OCI-LY7 (cell line): ENCODE data around the gene TAF5. TPM values are rescaled to one million over a fixed set of nuclear protein-coding genes. Genes with fewer than 3 reads are reported as not detected.

Experiments used
- BruUV-seq: library from RNA; stranded (reverse); fragments of 400-500 nt; replicated peaks from 2 replicates; lab custom pipeline; 2021; lab: Mats Ljungman, UMichigan
- CTCF ChIA-PET: fragments of 300-600 bp; sonication (Branson Sonifier 250); formaldehyde crosslinking; loops from one replicate; lab custom pipeline; 2022; ENCODE audit warnings: antibody characterized with exemption; ENCODE audit not compliant: unreplicated experiment; lab: Charles Lee
- POLR2A ChIA-PET: fragments of 300-600 bp; sonication (Branson Sonifier 250); formaldehyde crosslinking; loops from one replicate; lab custom pipeline; 2022; ENCODE audit warnings: antibody characterized with exemption; lab: Charles Lee
- DNase-seq: peaks from one replicate; pipeline ENCODE4 v3.0.0-alpha.2; 2015; ENCODE audit warnings: low spot score
- H2AFZ ChIP-seq: fragments of 200-600 bp; sonication (generic), shearing (Covaris generic); 2 replicates; pipeline ENCODE4 v1.6.1; 2014; ENCODE audit warnings: mild to moderate bottlenecking, antibody characterized with exemption, low read length, moderate library complexity
- H3K27ac ChIP-seq: fragments of 200-600 bp; sonication (generic); 2 replicates; pipeline ENCODE4 v1.5.1; 2014; ENCODE audit warnings: mixed run types, low read depth, mild to moderate bottlenecking, moderate library complexity, low read length, inconsistent platforms; ENCODE audit not compliant: poor library complexity, severe bottlenecking
- H3K36me3 ChIP-seq: fragments of 200-600 bp; sonication (generic); 2 replicates; pipeline ENCODE4 v1.6.1; 2014; ENCODE audit warnings: mild to moderate bottlenecking, antibody characterized with exemption, low read length, moderate library complexity, mixed read lengths; ENCODE audit not compliant: insufficient read depth
- H3K4me1 ChIP-seq: fragments of 200-600 bp; sonication (generic); 2 replicates; pipeline ENCODE4 v1.5.1; 2014; ENCODE audit warnings: mild to moderate bottlenecking, low read length; ENCODE audit not compliant: insufficient read depth, poor library complexity, severe bottlenecking
- H3K4me2 ChIP-seq: fragments of 200-600 bp; sonication (generic); 2 replicates; pipeline ENCODE4 v1.6.1; 2014; ENCODE audit warnings: mild to moderate bottlenecking, low read length
- H3K4me3 ChIP-seq: fragments of 200-600 bp; sonication (generic); 2 replicates; pipeline ENCODE4 v1.5.1; 2014; ENCODE audit warnings: mild to moderate bottlenecking, low read depth, low read length; ENCODE audit not compliant: poor library complexity, severe bottlenecking
- H3K79me2 ChIP-seq: fragments of 200-600 bp; sonication (generic); 2 replicates; pipeline ENCODE4 v1.6.1; 2016; ENCODE audit warnings: low read depth, mild to moderate bottlenecking, low read length, moderate library complexity, mixed read lengths; ENCODE audit not compliant: insufficient read depth
- H3K9me2 ChIP-seq: fragments of 200-600 bp; sonication (generic); 2 replicates; pipeline ENCODE4 v1.6.1; 2016; ENCODE audit warnings: mild to moderate bottlenecking, low read length, mixed read lengths; ENCODE audit not compliant: insufficient read depth
- H3K9me3 ChIP-seq: fragments of 200-600 bp; sonication (generic); 2 replicates; pipeline ENCODE4 v1.6.1; 2014; ENCODE audit warnings: mild to moderate bottlenecking, mixed run types, low read length, mixed read lengths
- H4K20me1 ChIP-seq: fragments of 200-600 bp; sonication (generic); 2 replicates; pipeline ENCODE4 v1.6.1; 2014; ENCODE audit warnings: mild to moderate bottlenecking, antibody characterized with exemption, low read length, moderate library complexity, mixed read lengths; ENCODE audit not compliant: insufficient read depth
- CTCF ChIP-seq: fragments of 200-600 bp; sonication (generic); conservative IDR thresholded peaks from 2 replicates; pipeline ENCODE4 v1.5.1; 2014; ENCODE audit warnings: mild to moderate bottlenecking, antibody characterized with exemption, low read length, moderate library complexity, mixed read lengths
- EZH2phosphoT487 ChIP-seq: fragments of 200-600 bp; sonication (generic); IDR thresholded peaks from 2 replicates; pipeline ENCODE4 v1.6.1; 2018; ENCODE audit warnings: low read depth, borderline replicate concordance, mild to moderate bottlenecking, mixed run types, antibody characterized with exemption, low read length, moderate library complexity, mixed read lengths
- intact Hi-C: fragments of 100-400 bp; cut with micrococcal nuclease; formaldehyde crosslinking; loops from one replicate; pipeline ENCODE4 v1.10.0; 2022; ENCODE audit not compliant: unreplicated experiment
- total RNA-seq, 2 experiments: library from RNA; depleted of rRNA in 1 of 2; stranded (reverse); fragments of >200 nt in 1 of 2; shearing (Covaris generic) in 1 of 2; gene quantifications; 2 replicates each; pipeline ENCODE4 v1.2.3, GENCODE V29; 2014 to 2022

Gene TAF5
- total RNA-seq, 2 experiments from 2014 or later, result 15.9 to 17.8 TPM

- no peak for DNase-seq
- CTCF ChIA-PET, result no interaction called here
- no peak for TF ChIP-seq EZH2phosphoT487
- Histone ChIP-seq H2AFZ (peak overlapping the region; percentile 65; the same call in 1 of the 2 replicates), H3K4me3 (peak overlapping the region; percentile 84), H3K27ac (peak overlapping the region; percentile 73), H3K4me2 (peak overlapping the region; percentile 57), H3K79me2 (peaks cover 32% of the 10 kb centered on the region), H4K20me1 (no peaks in the 10 kb centered on the region), H3K4me1 (peaks cover 26% of the 10 kb centered on the region), H3K36me3 (peaks cover 5% of the 10 kb centered on the region; the same call in 1 of the 2 replicates), H3K9me3 (no peaks in the 10 kb centered on the region), H3K9me2 (no peaks in the 10 kb centered on the region)
- TSS peak; percentile 100 for BruUV-seq
- POLR2A ChIA-PET, result interaction anchor here (0.6 to 3.0 kb wide), 4 partner anchors 16 to 242 kb away, joined by 3 to 17 read pairs (median 4); partner anchors contain the start of genes CALHM3 and PCGF6
- intact Hi-C loops, result no loop called here
These were observed 396 bp upstream of the TAF5 start for GRCh38 chr10:103367379-103367781.

- no peaks in the 10 kb centered on the region for H3K9me3 ChIP-seq
- peaks cover 20% of the 10 kb centered on the region for H3K4me1 ChIP-seq
- H3K36me3 ChIP-seq, result peaks cover 61% of the 10 kb centered on the region
- POLR2A ChIA-PET, result no interaction called here
- no peak for TF ChIP-seq CTCF
- no peak for TF ChIP-seq EZH2phosphoT487
- no peak for DNase-seq
- no peak overlapping the region for H3K4me2 ChIP-seq
- no peak overlapping the region for H2AFZ ChIP-seq
- no TSS peak for BruUV-seq
- peaks cover 32% of the 10 kb centered on the region for H3K79me2 ChIP-seq
- no peak overlapping the region for H3K4me3 ChIP-seq
- no peaks in the 10 kb centered on the region for H3K9me2 ChIP-seq
- H4K20me1 ChIP-seq, result no peaks in the 10 kb centered on the region
- CTCF ChIA-PET, result no interaction called here
- H3K27ac ChIP-seq, result no peak overlapping the region
- intact Hi-C loops, result no loop called here
These were observed 5.8 kb downstream of the TAF5 start for GRCh38 chr10:103373544-103373943.

GRCh38 chr10:103374263-103374662, 6.5 kb downstream of the TAF5 start:
- POLR2A ChIA-PET, result interaction anchor here (0.6 to 0.7 kb wide), 2 partner anchors 96 to 628 kb away, joined by 3 to 4 read pairs; no protein-coding TSS in a partner anchor

More at GRCh38 chr10:103374263-103374662, 6.5 kb downstream of the TAF5 start:
- Histone ChIP-seq H3K4me3 (no peak overlapping the region), H3K4me1 (peaks cover 17% of the 10 kb centered on the region), H3K9me3 (no peaks in the 10 kb centered on the region), H2AFZ (no peak overlapping the region), H3K27ac (no peak overlapping the region), H3K4me2 (no peak overlapping the region), H4K20me1 (no peaks in the 10 kb centered on the region), H3K36me3 (peaks cover 68% of the 10 kb centered on the region), H3K79me2 (peaks cover 25% of the 10 kb centered on the region), H3K9me2 (no peaks in the 10 kb centered on the region)
- intact Hi-C loops, result no loop called here
- no TSS peak for BruUV-seq
- CTCF ChIA-PET, result no interaction called here
- DNase-seq, result no peak
- TF ChIP-seq CTCF (no peak), EZH2phosphoT487 (no peak)
